Astrocyte of the cerebellum (primary cell): ENCODE data around the gene CEACAM16.

Experiments used
- DNase-seq: peaks from one replicate; pipeline ENCODE4 v3.0.0-alpha.2; 2011; ENCODE audit warnings: low read depth
- H3K4me3 ChIP-seq: 2 replicates; pipeline ENCODE4 v1.5.1; 2011; ENCODE audit warnings: mild to moderate bottlenecking, low read depth, low read length, moderate library complexity
- in situ Hi-C: cut with HindIII; loops from 2 replicates; pipeline ENCODE4 v1.10.0; 2017; ENCODE audit warnings: low sequenced_read_pairs
- TF ChIP-seq, protein P1 (sequence below): IDR thresholded peaks from 2 replicates; pipeline ENCODE4 v1.5.1; 2012; ENCODE audit warnings: low read length, low read depth, moderate library complexity, mild to moderate bottlenecking; ENCODE audit errors: missing control alignments

CEACAM16 gene

GRCh38 chr19:44757057-44757734 lies 58.2 kb downstream of the CEACAM16 start:
- peak overlapping the region; percentile 41 for H3K4me3 ChIP-seq
- TF ChIP-seq, protein P1, sequence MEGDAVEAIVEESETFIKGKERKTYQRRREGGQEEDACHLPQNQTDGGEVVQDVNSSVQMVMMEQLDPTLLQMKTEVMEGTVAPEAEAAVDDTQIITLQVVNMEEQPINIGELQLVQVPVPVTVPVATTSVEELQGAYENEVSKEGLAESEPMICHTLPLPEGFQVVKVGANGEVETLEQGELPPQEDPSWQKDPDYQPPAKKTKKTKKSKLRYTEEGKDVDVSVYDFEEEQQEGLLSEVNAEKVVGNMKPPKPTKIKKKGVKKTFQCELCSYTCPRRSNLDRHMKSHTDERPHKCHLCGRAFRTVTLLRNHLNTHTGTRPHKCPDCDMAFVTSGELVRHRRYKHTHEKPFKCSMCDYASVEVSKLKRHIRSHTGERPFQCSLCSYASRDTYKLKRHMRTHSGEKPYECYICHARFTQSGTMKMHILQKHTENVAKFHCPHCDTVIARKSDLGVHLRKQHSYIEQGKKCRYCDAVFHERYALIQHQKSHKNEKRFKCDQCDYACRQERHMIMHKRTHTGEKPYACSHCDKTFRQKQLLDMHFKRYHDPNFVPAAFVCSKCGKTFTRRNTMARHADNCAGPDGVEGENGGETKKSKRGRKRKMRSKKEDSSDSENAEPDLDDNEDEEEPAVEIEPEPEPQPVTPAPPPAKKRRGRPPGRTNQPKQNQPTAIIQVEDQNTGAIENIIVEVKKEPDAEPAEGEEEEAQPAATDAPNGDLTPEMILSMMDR: no peak
- no peak for DNase-seq
- in situ Hi-C loops: no loop called here

GRCh38 chr19:44757735-44758505 lies 59.0 kb downstream of the CEACAM16 start:
- TF ChIP-seq, protein P1: no peak
- in situ Hi-C loops: no loop called here
- no peak for DNase-seq
- peak overlapping the region; percentile 41 for H3K4me3 ChIP-seq

DNA sequence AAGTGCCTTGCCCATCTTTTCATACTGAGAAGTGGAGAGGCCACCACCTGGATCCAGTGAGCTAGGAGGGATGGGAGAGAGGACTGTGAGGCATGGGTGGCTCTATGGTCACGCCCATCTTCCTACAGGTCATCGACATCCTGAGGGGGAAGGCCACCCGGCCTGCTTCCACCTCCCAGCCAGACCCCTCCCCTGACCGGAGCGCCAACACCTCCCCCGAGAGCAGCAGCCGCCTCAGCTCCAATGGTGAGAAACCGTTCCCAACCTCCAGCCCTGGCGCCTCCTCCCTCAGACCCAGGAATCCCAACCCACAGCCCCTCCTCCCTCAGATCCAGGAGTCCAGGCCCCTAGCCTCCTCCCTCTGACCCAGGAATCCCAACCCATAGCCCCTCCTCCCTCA lies 59.6 kb downstream of the CEACAM16 start:
- in situ Hi-C loops: no loop called here
- TF ChIP-seq, protein P1: no peak
- peak overlapping the region; percentile 41 for H3K4me3 ChIP-seq
- DNase-seq: no peak

GRCh38 chr19:44759083-44759804 lies 60.3 kb downstream of the CEACAM16 start:
- TF ChIP-seq, protein P1: no peak
- no peak overlapping the region for H3K4me3 ChIP-seq
- no peak for DNase-seq
- in situ Hi-C loops: no loop called here
